ENCODE measurements around the gene CAVIN2.
"Not testable (repeated sequence)": the region's sequence is repeated elsewhere in the genome, so short reads cannot be mapped to it uniquely, and the experiment has no call there.

CAVIN2 gene

DNA sequence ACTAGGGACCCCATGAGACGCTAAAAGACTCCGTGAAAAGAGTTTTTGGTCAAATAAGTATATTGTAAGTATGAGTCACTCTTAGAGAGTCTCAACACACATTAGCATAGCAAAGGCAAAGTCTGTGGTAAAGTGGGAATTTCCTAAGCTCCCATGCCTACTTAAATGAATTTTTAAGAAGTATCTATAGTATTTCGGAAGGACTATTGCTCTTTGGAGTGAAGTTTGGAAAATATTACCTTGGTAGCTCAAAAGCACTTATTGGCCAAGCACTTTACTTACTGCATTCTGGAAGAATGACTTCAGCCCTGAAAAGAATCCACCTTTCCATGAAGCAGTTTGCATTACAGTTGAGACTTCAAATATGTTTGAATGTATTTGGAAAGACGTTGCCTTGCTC, 57.1 kb downstream of the CAVIN2 start:
- Histone ChIP-seq H3K4me1 (no peaks in the 10 kb centered on the region), H3K36me3 (no peaks in the 10 kb centered on the region), H3K4me3 (no peak overlapping the region), H3K27ac (no peak overlapping the region), H3K27me3 (no peaks in the 10 kb centered on the region), H3K9me3 (no peaks in the 10 kb centered on the region)
- TF ChIP-seq, protein P1, sequence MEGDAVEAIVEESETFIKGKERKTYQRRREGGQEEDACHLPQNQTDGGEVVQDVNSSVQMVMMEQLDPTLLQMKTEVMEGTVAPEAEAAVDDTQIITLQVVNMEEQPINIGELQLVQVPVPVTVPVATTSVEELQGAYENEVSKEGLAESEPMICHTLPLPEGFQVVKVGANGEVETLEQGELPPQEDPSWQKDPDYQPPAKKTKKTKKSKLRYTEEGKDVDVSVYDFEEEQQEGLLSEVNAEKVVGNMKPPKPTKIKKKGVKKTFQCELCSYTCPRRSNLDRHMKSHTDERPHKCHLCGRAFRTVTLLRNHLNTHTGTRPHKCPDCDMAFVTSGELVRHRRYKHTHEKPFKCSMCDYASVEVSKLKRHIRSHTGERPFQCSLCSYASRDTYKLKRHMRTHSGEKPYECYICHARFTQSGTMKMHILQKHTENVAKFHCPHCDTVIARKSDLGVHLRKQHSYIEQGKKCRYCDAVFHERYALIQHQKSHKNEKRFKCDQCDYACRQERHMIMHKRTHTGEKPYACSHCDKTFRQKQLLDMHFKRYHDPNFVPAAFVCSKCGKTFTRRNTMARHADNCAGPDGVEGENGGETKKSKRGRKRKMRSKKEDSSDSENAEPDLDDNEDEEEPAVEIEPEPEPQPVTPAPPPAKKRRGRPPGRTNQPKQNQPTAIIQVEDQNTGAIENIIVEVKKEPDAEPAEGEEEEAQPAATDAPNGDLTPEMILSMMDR (IDR thresholded peaks at IDR 0.05): no peak
- intact Hi-C loops (cut with DNase I; ENCODE audit: low total_unique reads): loop anchor here (10.0 kb wide), 1 partner anchor 225 kb away; no protein-coding TSS in a partner anchor
- no peak for DNase-seq

DNA sequence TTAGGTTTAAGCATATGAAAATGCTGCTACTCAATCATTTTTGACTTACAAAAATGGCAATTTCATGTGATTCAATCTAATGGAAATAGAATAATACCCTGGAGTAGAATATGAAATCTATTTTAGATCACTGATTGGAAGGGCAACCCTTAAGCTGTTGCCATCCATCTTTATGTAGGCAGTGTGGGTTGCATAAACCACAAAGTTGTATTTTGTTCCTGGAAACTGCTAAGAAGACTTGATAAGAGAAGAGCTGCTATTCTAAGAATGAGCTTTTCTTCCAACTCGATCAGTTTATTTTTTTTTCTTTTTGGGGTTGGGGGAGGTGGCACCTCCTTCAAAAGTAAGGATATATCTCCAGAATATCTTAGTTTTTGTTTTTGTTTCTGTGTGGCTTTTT, 60.2 kb downstream of the CAVIN2 start:
- intact Hi-C loops (cut with DNase I; ENCODE audit: low total_unique reads): no loop called here
- H3K27me3 ChIP-seq: no peaks in the 10 kb centered on the region
- H3K36me3 ChIP-seq: no peaks in the 10 kb centered on the region
- no peaks in the 10 kb centered on the region for H3K4me1 ChIP-seq
- TF ChIP-seq, protein P1 (IDR thresholded peaks at IDR 0.05): no peak
- H3K27ac ChIP-seq: no peak overlapping the region
- no peaks in the 10 kb centered on the region for H3K9me3 ChIP-seq
- no peak for DNase-seq
- no peak overlapping the region for H3K4me3 ChIP-seq

- H3K4me3 ChIP-seq; H3K9me3 ChIP-seq; H3K4me1 ChIP-seq; H3K27ac ChIP-seq; DNase-seq; intact Hi-C loops (cut with DNase I; ENCODE audit: low total_unique reads); H3K36me3 ChIP-seq; H3K27me3 ChIP-seq: not testable (repeated sequence)
Observed at GRCh38 chr2:191785651-191786050, 61.2 kb downstream of the CAVIN2 start.

Data from tibial artery (tissue), 4 donors.